HEK293 (cell line): Measurements from ENCODE around the gene IMMT.

ENCODE experiments used
- CTCF ChIA-PET: fragments of 350-600 bp; formaldehyde crosslinking; extraction: SDS; loops from one replicate; lab custom pipeline; 2021; ENCODE audit warnings: antibody characterized with exemption; lab: Yijun Ruan, JAX
- POLR2A ChIA-PET: fragments of 300-600 bp; formaldehyde crosslinking; extraction: SDS; loops from one replicate; lab custom pipeline; 2020; ENCODE audit warnings: antibody characterized with exemption, inconsistent platforms; lab: Yijun Ruan, JAX
- H3K27ac ChIP-seq: fragments of 200-500 bp; sonication (Bioruptor generic); 2 replicates; pipeline ENCODE4 v1.5.1; 2014; ENCODE audit warnings: low read depth, low read length, control low read depth, inconsistent platforms; ENCODE audit errors: extremely low read depth
- H3K36me3 ChIP-seq, 2 experiments: fragments of 200-500 bp in 1 of 2; sonication (Bioruptor generic) in 1 of 2; 1 replicate in 1 of 2; 2 replicates in 1 of 2; pipeline ENCODE4 v1.5.1; 2014 to 2017; ENCODE audit warnings: inconsistent platforms in 2 of 2, low read length in 2 of 2; ENCODE audit not compliant: control insufficient read depth in 2 of 2, insufficient read depth in 1 of 2
- H3K4me1 ChIP-seq: fragments of 200-500 bp; sonication (Bioruptor generic); 2 replicates; pipeline ENCODE4 v1.5.1; 2014; ENCODE audit warnings: mild to moderate bottlenecking, low read length, inconsistent platforms; ENCODE audit not compliant: control insufficient read depth, insufficient read depth
- H3K4me3 ChIP-seq: 2 replicates; pipeline ENCODE4 v1.5.1; 2011; ENCODE audit warnings: low read depth, mild to moderate bottlenecking, control low read depth, low read length, moderate library complexity
- H3K9me3 ChIP-seq: fragments of 200-500 bp; sonication (Bioruptor generic); 2 replicates; pipeline ENCODE4 v1.5.1; 2014; ENCODE audit warnings: low read depth, low read length, inconsistent platforms; ENCODE audit not compliant: control insufficient read depth, insufficient read depth
- PBX3 ChIP-seq: sonication (generic); formaldehyde crosslinking; IDR thresholded peaks from 2 replicates; pipeline ENCODE4 v1.8.1; 2022; ENCODE audit warnings: mild to moderate bottlenecking, moderate library complexity, missing genetic modification reagents
- PRDM10 ChIP-seq: fragments of 450-650 bp; formaldehyde crosslinking; IDR thresholded peaks from 2 replicates; pipeline ENCODE4 v1.5.1; 2016; ENCODE audit warnings: missing biosample characterization, missing genetic modification characterization
- ZBTB6 ChIP-seq: fragments of 450-650 bp; formaldehyde crosslinking; IDR thresholded peaks from 2 replicates; pipeline ENCODE4 v1.5.1; 2017; ENCODE audit warnings: missing biosample characterization, missing genetic modification characterization
- ZNF121 ChIP-seq: fragments of 450-650 bp; formaldehyde crosslinking; IDR thresholded peaks from 2 replicates; pipeline ENCODE4 v1.5.1; 2016; ENCODE audit warnings: missing biosample characterization, missing genetic modification characterization
- ZNF2 ChIP-seq: fragments of 450-650 bp; formaldehyde crosslinking; IDR thresholded peaks from 2 replicates; pipeline ENCODE4 v1.5.1; 2016; ENCODE audit warnings: missing biosample characterization, missing genetic modification characterization
- ZNF280C ChIP-seq: fragments of 450-650 bp; formaldehyde crosslinking; IDR thresholded peaks from 2 replicates; pipeline ENCODE4 v1.5.1; 2016; ENCODE audit warnings: missing biosample characterization, missing genetic modification characterization
- ZNF354C ChIP-seq: fragments of 450-650 bp; formaldehyde crosslinking; IDR thresholded peaks from 2 replicates; pipeline ENCODE4 v1.5.1; 2016; ENCODE audit warnings: missing biosample characterization, missing genetic modification characterization, low read depth, borderline replicate concordance
- ZNF510 ChIP-seq: fragments of 450-650 bp; formaldehyde crosslinking; IDR thresholded peaks from 2 replicates; pipeline ENCODE4 v1.5.1; 2018; ENCODE audit warnings: mild to moderate bottlenecking, missing genetic modification characterization, missing biosample characterization; ENCODE audit not compliant: insufficient replicate concordance
- ZNF518A ChIP-seq: fragments of 450-650 bp; formaldehyde crosslinking; conservative IDR thresholded peaks from 2 replicates; pipeline ENCODE4 v1.5.1; 2016; ENCODE audit warnings: low read depth, missing biosample characterization, missing genetic modification characterization
- ZNF664 ChIP-seq: fragments of 450-650 bp; formaldehyde crosslinking; IDR thresholded peaks from 2 replicates; pipeline ENCODE4 v1.5.1; 2016; ENCODE audit warnings: missing biosample characterization, missing genetic modification characterization
- ZNF677 ChIP-seq: fragments of 450-650 bp; IDR thresholded peaks from 2 replicates; pipeline ENCODE4 v1.5.0; 2018; ENCODE audit warnings: missing biosample characterization, mild to moderate bottlenecking, missing genetic modification characterization, moderate library complexity
- ZNF830 ChIP-seq: fragments of 450-650 bp; IDR thresholded peaks from 2 replicates; pipeline ENCODE4 v1.5.0; 2018; ENCODE audit warnings: missing biosample characterization, missing genetic modification characterization, low read depth, mild to moderate bottlenecking, moderate library complexity

The IMMT gene

GRCh38 chr2:86140969-86141392 lies 54.3 kb downstream of the IMMT start:
- Histone ChIP-seq H3K36me3 (peaks cover 57 to 95% of the 10 kb centered on the region in 2 experiments), H3K9me3 (no peaks in the 10 kb centered on the region), H3K4me3 (no peak overlapping the region), H3K4me1 (no peaks in the 10 kb centered on the region), H3K27ac (peak overlapping the region; percentile 8; the same call in 1 of the 2 replicates)
- ChIA-PET POLR2A (no interaction called here), CTCF (no interaction called here)
- TF ChIP-seq PBX3 (CRISPR knock-in tag), result no peak
- no peak for TF ChIP-seq ZNF2 (tag by site-specific recombination)
- no peak for TF ChIP-seq ZNF280C
- 0 out of 2 replicates have a peak, but pooled peaks have one; percentile 15 for TF ChIP-seq PRDM10 (tag by site-specific recombination)
- no peak for TF ChIP-seq ZNF664 (tag by site-specific recombination)

GRCh38 chr2:86139981-86140380 lies 55.3 kb downstream of the IMMT start:
- Histone ChIP-seq H3K9me3 (no peaks in the 10 kb centered on the region), H3K4me3 (no peak overlapping the region), H3K4me1 (no peaks in the 10 kb centered on the region), H3K36me3 (peaks cover 52 to 95% of the 10 kb centered on the region in 2 experiments), H3K27ac (no peak overlapping the region)
- ChIA-PET CTCF (no interaction called here), POLR2A (no interaction called here)
- TF ChIP-seq ZNF677 (no peak), ZBTB6 (tag by site-specific recombination) (no peak)

GRCh38 chr2:86138736-86139625 lies 56.3 kb downstream of the IMMT start:
- Histone ChIP-seq H3K4me1 (no peaks in the 10 kb centered on the region), H3K4me3 (no peak overlapping the region), H3K27ac (no peak overlapping the region), H3K36me3 (peaks cover 62 to 95% of the 10 kb centered on the region in 2 experiments), H3K9me3 (no peaks in the 10 kb centered on the region)
- ChIA-PET CTCF (interaction anchor here (0.6 kb wide), 2 partner anchors 48 to 502 kb away, joined by 3 read pairs; no protein-coding TSS in a partner anchor), POLR2A (interaction anchor here (0.7 kb wide), 1 partner anchor 19 kb away, joined by 3 read pairs; no protein-coding TSS in a partner anchor)
- TF ChIP-seq ZNF518A (tag by site-specific recombination) (no peak), ZNF121 (peak; percentile 76), ZNF830 (no peak), ZNF510 (tag by site-specific recombination) (no peak), ZNF354C (tag by site-specific recombination) (no peak)
